ENCODE measurements around the gene TRAF7.

The TRAF7 gene

GRCh38 chr16:2205104-2205966 is 49.8 kb downstream of the TRAF7 start, which contains the start of gene MLST8:
TSS of gene MLST8 (plus strand) at chr16:2205454. CDS start at chr16:2206086, 632 bp downstream.
- DNase-seq: peak; percentile 69 to 90

GRCh38 chr16:2205967-2206313 is 50.4 kb downstream of the TRAF7 start:
- DNase-seq: no peak

- DNase-seq: no peak
Observed at GRCh38 chr16:2206420-2206779, 50.8 kb downstream of the TRAF7 start.

GRCh38 chr16:2206780-2207433 is 51.3 kb downstream of the TRAF7 start:
- peak; percentile 37 to 57 for DNase-seq

- DNase-seq: no peak
Observed at GRCh38 chr16:2207872-2208271, 52.3 kb downstream of the TRAF7 start.

- DNase-seq: no peak
Observed at GRCh38 chr16:2208308-2208707, 52.7 kb downstream of the TRAF7 start.

- DNase-seq: no peak
Observed at GRCh38 chr16:2208772-2209171, 53.2 kb downstream of the TRAF7 start.

- DNase-seq: no peak
Observed at GRCh38 chr16:2209258-2210008, 53.9 kb downstream of the TRAF7 start.

- no peak for DNase-seq
Observed at GRCh38 chr16:2210009-2210332, 54.4 kb downstream of the TRAF7 start.

GRCh38 chr16:2210386-2211365 is 55.1 kb downstream of the TRAF7 start, which contains the start of gene BRICD5:
TSS of gene BRICD5 (minus strand) at chr16:2210863. CDS start at chr16:2210833, 30 bp downstream.
- DNase-seq: no peak

GRCh38 chr16:2211923-2212347 is 56.4 kb downstream of the TRAF7 start:
- no peak for DNase-seq

- DNase-seq: peak in 1 of 2 donors; percentile 42
Observed at GRCh38 chr16:2212362-2213324, 57.1 kb downstream of the TRAF7 start.

GRCh38 chr16:2213817-2214718 is 58.5 kb downstream of the TRAF7 start:
- DNase-seq: no peak

GRCh38 chr16:2214719-2214968 is 59.1 kb downstream of the TRAF7 start, which contains the start of gene PGP:
TSS of gene PGP (minus strand) at chr16:2214840. CDS start at chr16:2214777, 63 bp downstream.
- DNase-seq: no peak

GRCh38 chr16:2216330-2216729 is 60.7 kb downstream of the TRAF7 start:
- no peak for DNase-seq

- DNase-seq: peak; percentile 99
Observed at GRCh38 chr16:2223221-2223941, 67.8 kb downstream of the TRAF7 start, which contains the start of gene E4F1. TSS of gene E4F1 (plus strand) at chr16:2223591. CDS start at chr16:2223614, 23 bp downstream.

GRCh38 chr16:2223942-2224486 is 68.4 kb downstream of the TRAF7 start:
- peak; percentile 24 to 52 for DNase-seq

- DNase-seq: no peak
Observed at GRCh38 chr16:2226245-2226793, 70.7 kb downstream of the TRAF7 start.

GRCh38 chr16:2226918-2227317 is 71.3 kb downstream of the TRAF7 start:
- DNase-seq: no peak
